ELF-1 (cell line): ENCODE data around the gene SIRPB1.
"Not testable (repeated sequence)": the region's sequence is repeated elsewhere in the genome, so short reads cannot be mapped to it uniquely, and the experiment has no call there.

ENCODE experiments used
- DNase-seq: peaks from one replicate; pipeline ENCODE4 v3.0.0-alpha.2; 2016; ENCODE audit warnings: low read depth, low spot score

Gene SIRPB1

GRCh38 chr20:1637226-1637625 is 17.4 kb upstream of the SIRPB1 start:
- DNase-seq = no peak

DNA sequence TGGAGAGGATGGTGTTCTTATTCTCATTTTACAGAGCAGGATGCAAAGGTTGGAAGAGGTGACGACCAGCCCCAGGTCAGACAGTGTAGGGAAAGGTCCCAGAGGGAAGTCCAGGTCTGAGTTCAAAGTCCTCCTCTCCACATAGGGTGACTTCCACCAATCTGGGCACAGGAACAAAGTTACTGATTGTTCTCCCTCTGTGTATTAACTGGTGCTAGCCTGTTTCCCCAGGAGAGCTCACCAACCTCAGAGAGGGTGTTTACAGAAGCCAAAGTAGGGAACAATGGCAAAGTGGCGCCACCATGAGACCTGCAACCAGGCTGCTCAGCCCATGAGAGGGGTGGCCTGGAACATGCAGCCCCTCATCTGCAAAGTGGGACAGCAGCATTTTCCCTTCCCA is 16.8 kb upstream of the SIRPB1 start:
- DNase-seq = no peak

GRCh38 chr20:1635291-1635979 is 15.6 kb upstream of the SIRPB1 start:
- DNase-seq = no peak

DNA sequence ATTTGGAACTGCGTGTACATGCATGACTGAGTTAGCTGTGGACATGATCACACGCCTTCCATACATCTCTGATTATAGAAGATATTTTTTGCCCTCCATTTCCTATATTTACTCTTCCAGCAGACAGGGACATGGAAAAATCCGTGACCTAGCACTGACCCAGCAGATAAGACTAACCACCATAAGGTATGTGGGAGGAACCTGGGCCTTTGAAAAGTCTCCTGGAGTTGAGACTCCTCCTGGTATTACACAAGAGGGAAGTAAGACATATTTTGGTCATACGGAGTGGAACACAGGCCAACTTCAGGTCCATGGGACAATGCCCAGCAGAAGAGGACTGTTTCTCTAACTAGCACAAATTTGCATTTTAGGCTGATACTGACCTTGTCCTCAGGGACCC is 13.7 kb upstream of the SIRPB1 start:
- DNase-seq = no peak

- no peak for DNase-seq
These were observed 12.4 kb upstream of the SIRPB1 start for GRCh38 chr20:1632178-1632577.

GRCh38 chr20:1631309-1632151 is 11.7 kb upstream of the SIRPB1 start:
- DNase-seq = no peak

DNA sequence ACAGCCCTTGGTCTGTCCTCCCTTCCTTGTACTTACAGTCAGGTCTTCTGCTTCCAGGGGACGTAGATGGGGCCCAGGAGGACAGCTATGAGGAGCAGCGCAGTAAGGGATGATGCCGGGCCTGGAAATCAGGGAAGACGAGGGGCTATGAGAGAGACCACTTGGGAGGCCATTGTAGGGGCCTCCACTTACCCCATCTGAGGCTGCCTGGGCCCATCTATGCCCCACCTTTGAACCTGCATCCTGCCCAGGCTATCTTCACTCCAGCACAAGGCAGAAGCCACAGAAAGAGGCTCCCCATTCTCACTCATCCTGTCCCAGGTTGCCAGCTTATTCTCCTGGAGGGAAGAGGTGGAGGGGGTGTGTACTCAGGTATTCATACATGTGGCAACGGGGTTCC is 10.4 kb upstream of the SIRPB1 start:
- no peak for DNase-seq

- DNase-seq = no peak
These were observed 9.5 kb upstream of the SIRPB1 start for GRCh38 chr20:1629321-1629720.

DNA sequence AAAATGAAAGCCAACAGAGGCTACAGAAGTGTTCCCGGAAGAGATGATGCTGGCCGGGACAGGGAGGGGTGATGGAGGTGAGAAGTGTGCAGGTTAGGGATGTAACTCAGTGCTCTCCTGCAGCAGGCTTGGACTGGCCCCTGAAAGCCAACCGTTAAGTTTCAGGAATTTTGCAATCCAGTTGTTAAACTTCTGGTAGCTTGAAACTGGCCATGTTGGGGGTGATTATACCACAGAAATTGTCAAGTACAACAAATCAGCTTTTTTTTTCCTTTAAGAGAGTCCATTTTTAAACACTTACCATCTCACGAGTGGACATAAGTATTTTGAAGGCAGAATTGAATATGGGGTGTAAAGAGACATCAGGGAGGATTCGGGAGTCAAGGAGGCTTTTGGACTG is 8.8 kb upstream of the SIRPB1 start:
- no peak for DNase-seq

GRCh38 chr20:1627200-1627550 is 7.4 kb upstream of the SIRPB1 start:
- no peak for DNase-seq

GRCh38 chr20:1626528-1627199 is 6.9 kb upstream of the SIRPB1 start:
- no peak for DNase-seq

- no peak for DNase-seq
These were observed 5.4 kb upstream of the SIRPB1 start for GRCh38 chr20:1625083-1625690.

- DNase-seq = no peak
These were observed 3.8 kb upstream of the SIRPB1 start for GRCh38 chr20:1623501-1624205.

DNA sequence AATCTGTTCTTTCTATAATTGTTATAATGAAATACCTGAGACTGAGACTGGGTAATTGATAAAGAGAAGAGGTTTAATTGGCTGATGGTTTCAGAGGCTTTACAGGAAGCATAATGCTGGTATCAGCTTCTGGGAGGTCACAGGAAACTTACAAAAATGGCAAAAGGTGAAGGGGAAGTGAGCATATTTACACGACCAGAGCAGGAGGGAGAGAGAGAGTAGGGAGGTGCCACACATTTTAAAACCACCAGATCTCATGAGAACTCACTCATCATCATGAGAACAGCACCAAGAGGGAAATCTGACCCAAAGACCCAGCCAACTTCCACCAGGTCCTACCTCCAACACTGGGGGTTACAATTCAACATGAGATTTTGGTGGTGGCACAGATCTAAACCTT is 2.6 kb upstream of the SIRPB1 start:
- DNase-seq = no peak

DNA sequence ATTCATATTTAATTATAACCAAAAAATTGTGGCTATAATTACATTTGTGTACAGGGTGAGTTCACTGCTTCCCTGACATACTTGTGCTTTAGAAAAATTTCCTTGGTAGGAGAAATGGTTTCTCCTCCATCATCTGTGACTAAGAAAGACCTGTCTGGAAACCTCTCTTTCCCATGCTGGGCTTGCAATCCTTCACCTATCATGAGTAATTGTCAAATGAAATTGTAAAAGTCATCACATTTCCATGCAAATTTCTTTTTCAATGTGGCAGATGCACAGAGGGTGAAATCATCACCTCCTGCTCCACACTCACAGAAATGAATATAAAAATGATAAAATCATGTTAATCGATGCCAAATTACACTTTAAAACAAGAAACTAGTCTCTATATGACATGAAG is 1.5 kb upstream of the SIRPB1 start:
- DNase-seq = no peak

GRCh38 chr20:1618954-1619540 is 762 bp downstream of the SIRPB1 start:
- no peak for DNase-seq

DNA sequence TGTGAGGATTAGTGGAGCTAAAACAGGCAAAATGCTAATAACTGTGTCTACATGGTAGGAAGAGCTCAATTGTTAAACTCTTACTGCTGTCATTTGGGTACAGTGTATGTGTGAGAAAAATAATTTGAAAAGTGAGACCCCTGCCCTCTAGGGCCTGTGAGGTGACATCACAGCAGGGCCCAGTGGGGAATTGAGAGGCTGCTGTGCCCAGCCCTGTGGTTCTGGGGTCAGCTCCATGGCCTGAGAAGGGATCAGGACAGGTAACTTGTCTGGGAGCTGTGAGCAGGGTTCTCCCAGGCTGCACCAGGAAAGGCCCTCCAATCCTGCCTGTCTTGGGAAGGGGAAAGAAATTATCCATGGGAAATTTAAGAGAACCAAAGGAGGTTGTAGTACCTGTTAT is 1.3 kb downstream of the SIRPB1 start:
- no peak for DNase-seq

- no peak for DNase-seq
These were observed 2.9 kb downstream of the SIRPB1 start for GRCh38 chr20:1616858-1617434.

DNA sequence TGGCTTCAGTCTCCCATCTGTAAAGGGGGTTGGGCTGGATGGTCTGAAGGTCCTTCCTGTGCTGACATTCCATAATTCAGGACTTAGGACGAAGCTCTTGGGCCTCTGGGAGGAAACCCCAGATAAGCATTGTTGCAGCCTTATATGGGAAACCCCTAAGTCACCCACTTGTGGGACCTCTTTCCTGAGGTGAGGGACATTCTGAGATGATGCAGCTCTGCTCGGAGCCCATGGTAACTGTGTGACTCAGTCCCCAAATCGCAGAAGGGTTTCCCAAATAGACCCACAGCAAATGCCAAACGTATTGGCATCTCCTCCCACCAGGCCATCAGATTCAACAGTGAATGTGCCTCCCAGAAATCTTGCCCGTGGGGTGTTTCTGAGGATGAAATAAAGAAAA is 9.4 kb downstream of the SIRPB1 start:
- DNase-seq = not testable (repeated sequence)

DNA sequence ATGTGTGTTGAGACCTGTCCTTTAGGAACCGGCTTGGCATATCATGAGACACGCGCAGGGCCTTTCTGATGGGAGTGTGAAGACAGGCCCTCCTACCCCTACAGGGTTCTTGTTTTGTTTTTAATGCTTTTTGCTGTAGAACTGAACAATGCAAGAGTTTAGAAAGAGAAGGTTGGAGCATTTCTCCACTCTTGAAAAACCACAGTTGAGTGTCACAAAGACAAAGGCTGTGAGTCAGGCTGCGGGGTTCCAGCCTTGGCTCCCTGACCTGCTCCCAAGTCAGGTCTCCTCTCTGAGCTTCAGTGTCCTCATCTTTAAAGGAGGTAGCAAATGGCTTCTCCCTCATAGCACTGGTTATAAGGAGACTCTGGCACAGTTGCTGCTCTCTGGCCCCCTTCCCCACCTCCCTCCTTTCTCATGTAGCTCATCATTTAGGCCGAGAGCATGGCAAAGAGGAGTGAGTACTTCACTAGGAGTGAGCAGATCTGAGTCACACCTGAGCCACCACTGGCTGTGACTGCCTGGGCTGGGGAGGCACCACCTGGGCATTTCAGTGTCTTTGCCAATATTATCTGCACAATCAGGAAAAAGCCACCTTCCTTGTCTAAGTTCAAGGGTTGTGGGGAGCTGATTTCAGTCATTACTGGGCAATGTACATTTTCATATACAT is 11.0 kb downstream of the SIRPB1 start:
- DNase-seq = not testable (repeated sequence)
